HepG2 (cell line): ENCODE measurements around the gene LRRN2. TPM values are rescaled to one million over a fixed set of nuclear protein-coding genes. Genes with fewer than 3 reads are reported as not detected.
A peak's percentile ranks its signal among the peaks of the same experiment; 100 is the strongest.

ENCODE experiments used
- ATAC-seq: fragments of 200-7000 bp; cut with Tn5 transposase; 3 replicates; pipeline ENCODE4 v1.9.1; 2020; ENCODE audit warnings: mild to moderate bottlenecking, moderate library complexity
- BruUV-seq: library from RNA; stranded (reverse); fragments of 400-500 nt; replicated peaks from 2 replicates; lab custom pipeline; 2021; lab: Mats Ljungman, UMichigan
- CTCF ChIA-PET: fragments of 300-600 bp; formaldehyde crosslinking; extraction: SDS; loops from one replicate; lab custom pipeline; 2021; ENCODE audit warnings: low total read pairs, inconsistent platforms, low intra/inter-chr PET ratio; lab: Yijun Ruan, JAX
- POLR2A ChIA-PET: fragments of 350-600 bp; sonication (Branson Sonifier 250); formaldehyde crosslinking; loops from one replicate; lab custom pipeline; 2020; ENCODE audit warnings: antibody characterized with exemption, inconsistent platforms; lab: Yijun Ruan, JAX
- DNase-seq: peaks from one replicate; pipeline ENCODE4 v3.0.0-alpha.2; 2015; ENCODE audit warnings: low spot score
- FAIRE-seq: peaks from 3 replicates; lab custom pipeline; 2011; peaks lifted over from hg19 to GRCh38; lab: Jason Lieb, UNC
- H2AFZ ChIP-seq: one replicate; pipeline ENCODE4 v1.6.1; 2011; ENCODE audit warnings: low read length, inconsistent platforms
- H3K27ac ChIP-seq: fragments of 300-600 bp; 3 replicates; pipeline ENCODE4 v1.8.0; 2011; ENCODE audit warnings: mixed run types, mild to moderate bottlenecking, mixed read lengths, low read length, inconsistent platforms; ENCODE audit not compliant: insufficient read depth; ENCODE audit errors: extremely low read length
- H3K27me3 ChIP-seq, 2 experiments: fragments of 200-600 bp in 1 of 2; 2 replicates in 1 of 2; 3 replicates in 1 of 2; pipeline versions ENCODE4 v1.6.0 to v1.8.0; 2011; ENCODE audit warnings: low read length in 2 of 2, mild to moderate bottlenecking in 2 of 2, moderate library complexity in 2 of 2, inconsistent platforms in 1 of 2; ENCODE audit not compliant: insufficient read depth in 2 of 2, control insufficient read depth in 1 of 2
- H3K36me3 ChIP-seq, 2 experiments: fragments of 200-600 bp in 1 of 2; replicated peaks in 1 of 2; 2 replicates in 1 of 2; 3 replicates in 1 of 2; pipeline versions ENCODE4 v1.5.1 to v1.8.0; 2011; ENCODE audit warnings: low read length in 2 of 2, inconsistent platforms in 1 of 2; ENCODE audit not compliant: insufficient read depth in 2 of 2, control insufficient read depth in 1 of 2
- H3K4me1 ChIP-seq: 2 replicates; pipeline ENCODE4 v1.5.1; 2012; ENCODE audit warnings: low read length, inconsistent platforms; ENCODE audit not compliant: insufficient read depth
- H3K4me2 ChIP-seq: 2 replicates; pipeline ENCODE4 v1.6.0; 2011; ENCODE audit warnings: low read depth, low read length, inconsistent platforms
- H3K4me3 ChIP-seq, 3 experiments: fragments of 200-600 bp in 1 of 3; sonication (generic), shearing (Covaris generic) in 1 of 3; replicated peaks in 1 of 3; 2 replicates each; pipeline ENCODE4 v1.5.1; 2011 to 2016; ENCODE audit warnings: low read length in 3 of 3, inconsistent platforms in 2 of 3, low read depth in 2 of 3, mild to moderate bottlenecking in 2 of 3, control low read depth in 1 of 3, mixed read lengths in 1 of 3; ENCODE audit not compliant: insufficient read depth in 1 of 3
- H3K79me2 ChIP-seq: one replicate; pipeline ENCODE4 v1.6.1; 2011; ENCODE audit warnings: low read length, inconsistent platforms; ENCODE audit not compliant: insufficient read depth
- H3K9ac ChIP-seq: 2 replicates; pipeline ENCODE4 v1.6.0; 2011; ENCODE audit warnings: mild to moderate bottlenecking, low read depth, low read length, inconsistent platforms; ENCODE audit not compliant: insufficient read depth
- H3K9me3 ChIP-seq: 2 replicates; pipeline ENCODE4 v1.5.1; 2012; ENCODE audit warnings: mild to moderate bottlenecking, low read length
- H4K20me1 ChIP-seq: 2 replicates; pipeline ENCODE4 v1.6.0; 2011; ENCODE audit warnings: inconsistent platforms, mild to moderate bottlenecking, low read length, moderate library complexity; ENCODE audit not compliant: insufficient read depth
- ATF1 ChIP-seq: IDR thresholded peaks from 2 replicates; pipeline ENCODE4 v1.6.1; 2016; ENCODE audit warnings: mild to moderate bottlenecking, control low read depth
- ETV5 ChIP-seq: IDR thresholded peaks from 2 replicates; pipeline ENCODE4 v1.6.1; 2018; ENCODE audit warnings: missing biosample characterization, missing genetic modification reagents, inconsistent platforms, borderline replicate concordance
- MEF2D ChIP-seq: sonication (generic); formaldehyde crosslinking; IDR thresholded peaks from 2 replicates; pipeline ENCODE4 v1.5.1; 2020; ENCODE audit warnings: mild to moderate bottlenecking, missing genetic modification reagents
- MNT ChIP-seq: fragments of 450-650 bp; IDR thresholded peaks from 2 replicates; pipeline ENCODE4 v1.6.1; 2016
- ONECUT2 ChIP-seq: sonication (generic); formaldehyde crosslinking; IDR thresholded peaks from 2 replicates; pipeline ENCODE4 v1.4.0; 2020; ENCODE audit warnings: missing genetic modification reagents
- THAP8 ChIP-seq: sonication (generic); formaldehyde crosslinking; IDR thresholded peaks from 2 replicates; pipeline ENCODE4 v1.5.1; 2020; ENCODE audit warnings: missing genetic modification reagents, mild to moderate bottlenecking, borderline replicate concordance
- ZBTB34 ChIP-seq: sonication (generic); formaldehyde crosslinking; IDR thresholded peaks from 2 replicates; pipeline ENCODE4 v1.8.0; 2022; ENCODE audit warnings: mild to moderate bottlenecking, missing genetic modification reagents
- ZNF766 ChIP-seq: sonication (generic); formaldehyde crosslinking; IDR thresholded peaks from 2 replicates; pipeline ENCODE4 v1.5.0; 2020; ENCODE audit warnings: missing genetic modification reagents, borderline replicate concordance
- WGBS: methylation state at CpG from one replicate; pipeline ENCODE4 v1.1.6; 2017; ENCODE audit warnings: low lambda C conversion rate; 5-methylcytosine and 5-hydroxymethylcytosine counted together
- in situ Hi-C: cut with HindIII; loops from 2 replicates; pipeline ENCODE4 v1.10.0; 2017; ENCODE audit warnings: low pct_unique_long_range_greater_than_20kb; ENCODE audit not compliant: extremely low pct_ligation_motif_present
- intact Hi-C: fragments of 100-400 bp; cut with micrococcal nuclease; formaldehyde crosslinking; loops from one replicate; pipeline ENCODE4 v1.10.0; 2022; ENCODE audit not compliant: unreplicated experiment
- polyA plus RNA-seq, 8 experiments: library from polyadenylated mRNA; depleted of rRNA in 3 of 8; stranded (reverse) in 7 of 8; unstranded in 1 of 8; fragments of >200 nt; fragmentation: Illumina TruSeq in 4 of 8; extraction: Trizol in 4 of 8; gene quantifications; 2 replicates each; pipeline versions ENCODE4 v1.2.1 to v1.2.3, GENCODE V29; 2011 to 2016; ENCODE audit warnings: low read depth in 4 of 8, missing spikeins in 1 of 8, mixed read lengths in 1 of 8; ENCODE audit not compliant: insufficient read depth in 1 of 8
- total RNA-seq, 5 experiments: library from RNA; depleted of rRNA; stranded (reverse); fragments of >200 nt; fragmentation: Illumina TruSeq; extraction: Trizol; gene quantifications; 2 replicates each; pipeline ENCODE4 v1.2.3, GENCODE V29; 2016; ENCODE audit warnings: low read depth in 1 of 5

Gene LRRN2
- total and polyA plus RNA-seq, 2 of the 13 experiments (the other 11 are each of a cell fraction or from before 2014, with no cell fraction given) = not detected

- no peak for FAIRE-seq
- Histone ChIP-seq H3K4me1 (peaks cover 13% of the 10 kb centered on the region), H3K27ac (no peak overlapping the region), H4K20me1 (no peaks in the 10 kb centered on the region), H3K27me3 (no peaks in the 10 kb centered on the region), H3K9ac (no peak overlapping the region), H3K36me3 (no peaks in the 10 kb centered on the region)
- whole genome bisulfite sequencing = 60% methylated on average over 6 of the region's 8 CpGs
- no TSS peak for BruUV-seq
- CTCF ChIA-PET = no interaction called here
- no peak for DNase-seq
- peak; percentile 59 for TF ChIP-seq MNT
- TF ChIP-seq ONECUT2 (CRISPR knock-in tag) = no peak
- TF ChIP-seq, all 625 proteins: peak for 1
- Histone ChIP-seq H3K4me2 (no peak overlapping the region), H2AFZ (no peak overlapping the region), H3K9me3 (no peaks in the 10 kb centered on the region), H3K79me2 (no peaks in the 10 kb centered on the region), H3K4me3 (no peak overlapping the region)
- POLR2A ChIA-PET = no interaction called here
- no peak for ATAC-seq
- intact Hi-C loops (no loop called here), in situ Hi-C loops (no loop called here)
Measured at GRCh38 chr1:204723131-204723787, 37.7 kb upstream of the LRRN2 start.

- no TSS peak for BruUV-seq
- ChIA-PET CTCF (no interaction called here), POLR2A (no interaction called here)
Measured at GRCh38 chr1:204721373-204722055, 36.0 kb upstream of the LRRN2 start.

More at GRCh38 chr1:204721373-204722055, 36.0 kb upstream of the LRRN2 start:
- no peak for TF ChIP-seq MEF2D
- no peak for TF ChIP-seq ZBTB34 (CRISPR knock-in tag)
- TF ChIP-seq THAP8 = no peak
- no peak for TF ChIP-seq ATF1 (CRISPR knock-in tag)
- TF ChIP-seq ZNF766 (CRISPR knock-in tag) = no peak
- TF ChIP-seq ETV5 (CRISPR knock-in tag) = no peak
- ATAC-seq (no peak), FAIRE-seq (no peak), DNase-seq (no peak)
- H3K27me3 ChIP-seq = no peaks in the 10 kb centered on the region; a peak in 1 of 5 replicates
- WGBS = 47% methylated on average over 8 of the region's 10 CpGs
- in situ Hi-C loops (no loop called here), intact Hi-C loops (no loop called here)
- H3K36me3 ChIP-seq = no peaks in the 10 kb centered on the region
- H3K4me2 ChIP-seq = no peak overlapping the region
- no peak overlapping the region for H2AFZ ChIP-seq
- no peaks in the 10 kb centered on the region for H3K9me3 ChIP-seq
- no peak overlapping the region for H3K9ac ChIP-seq
- H3K27ac ChIP-seq = no peak overlapping the region
- H3K4me3 ChIP-seq = no peak overlapping the region
- H3K4me1 ChIP-seq = peaks cover 17% of the 10 kb centered on the region
- H3K79me2 ChIP-seq = no peaks in the 10 kb centered on the region
- no peaks in the 10 kb centered on the region for H4K20me1 ChIP-seq
